ENCODE results near the gene KASH5.

KASH5 gene

DNA sequence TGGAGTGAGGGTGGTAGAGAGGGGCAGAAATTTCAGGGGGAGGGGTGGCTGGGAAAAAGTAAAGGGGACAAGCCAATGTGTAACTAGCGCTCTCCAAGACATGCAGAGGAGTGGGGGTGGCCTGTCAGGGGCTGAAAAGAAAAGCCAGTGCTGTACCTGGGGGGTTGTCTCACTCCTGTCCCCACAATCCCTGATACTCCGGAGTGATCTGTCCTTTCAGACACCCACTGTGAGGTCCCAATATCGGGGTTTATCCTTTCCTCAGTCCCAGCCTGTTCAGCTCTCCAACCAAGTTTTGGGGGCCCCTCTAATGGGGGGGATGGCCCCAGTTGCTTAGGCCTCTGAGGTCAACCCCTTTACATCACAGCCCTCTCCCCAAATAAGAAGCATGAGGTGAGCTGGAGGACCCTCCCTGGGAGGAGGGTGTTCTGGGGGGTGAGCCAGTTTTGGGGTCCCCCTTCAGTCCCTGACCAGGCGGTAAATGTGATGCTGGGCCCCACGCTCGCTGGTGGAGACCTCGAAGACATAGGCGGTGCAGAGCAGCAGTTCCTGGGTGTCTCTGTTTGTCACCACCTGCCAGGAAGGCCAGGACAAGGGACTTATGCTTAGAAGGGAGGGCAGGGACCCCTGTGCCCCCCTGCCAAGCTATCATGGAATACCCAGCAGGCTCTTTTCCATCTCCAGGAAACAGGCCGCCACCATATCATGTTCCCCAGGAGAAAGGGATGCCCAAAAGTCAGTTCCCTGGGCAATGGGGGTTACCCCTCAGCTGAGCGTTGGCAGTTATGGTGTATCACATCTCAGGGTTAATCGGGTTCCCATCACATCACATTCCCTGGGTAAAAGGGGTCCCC, 47.0 kb upstream of the KASH5 start:
- H2AK5ac ChIP-seq (ENCODE audit: low read length) = no peak overlapping the region
- no peak for DNase-seq
- peaks cover 9% of the 10 kb centered on the region for H3K9me3 ChIP-seq (ENCODE audit: insufficient read depth, low read depth, low read length)
- no peaks in the 10 kb centered on the region for H3K27me3 ChIP-seq (ENCODE audit: insufficient read depth, low read length)
- H3K14ac ChIP-seq (ENCODE audit: low read length) = no peak overlapping the region
- H3K23ac ChIP-seq (ENCODE audit: low read length) = no peak overlapping the region
- no CpG with 5 or more reads among the region's 11 CpGs for WGBS (ENCODE audit: extremely low coverage, insufficient coverage, insufficient read length)
- H4K12ac ChIP-seq (ENCODE audit: low read depth, low read length) = no peak overlapping the region
- H4K91ac ChIP-seq (ENCODE audit: low read depth, low read length) = no peak overlapping the region
- H3K9ac ChIP-seq (ENCODE audit: low read length) = no peak overlapping the region
- H3K4me2 ChIP-seq (ENCODE audit: low read length) = no peak overlapping the region
- no peak overlapping the region for H2BK120ac ChIP-seq (ENCODE audit: insufficient read depth, low read length, poor library complexity)
- H3K27ac ChIP-seq (ENCODE audit: low read depth, low read length) = no peak overlapping the region
- H2BK5ac ChIP-seq (ENCODE audit: low read depth, low read length, poor library complexity) = no peak overlapping the region
- H3K4ac ChIP-seq (ENCODE audit: low read depth, low read length) = no peak overlapping the region
- peaks cover 51 to 57% of the 10 kb centered on the region in 2 experiments for H3K36me3 ChIP-seq (ENCODE audit: control insufficient read depth in 1 of 2, insufficient read depth in 2 of 2, low read length in 2 of 2)
- no peak overlapping the region for H4K8ac ChIP-seq (ENCODE audit: low read depth, low read length)
- H3K79me1 ChIP-seq (ENCODE audit: low read length) = no peaks in the 10 kb centered on the region
- peaks cover 12 to 15% of the 10 kb centered on the region in 2 experiments for H3K4me1 ChIP-seq (ENCODE audit: control insufficient read depth in 1 of 2, insufficient read depth in 2 of 2, low read length in 2 of 2)
- no peaks in the 10 kb centered on the region for H3K79me2 ChIP-seq (ENCODE audit: control insufficient read depth, insufficient read depth, low read length, poor library complexity)
- no peak overlapping the region for H2BK12ac ChIP-seq (ENCODE audit: low read length)
- H3K18ac ChIP-seq (ENCODE audit: low read length) = no peak overlapping the region
- no peak overlapping the region for H2AFZ ChIP-seq (ENCODE audit: insufficient read depth, low read length, poor library complexity)
- H3K4me3 ChIP-seq (ENCODE audit: low read depth, low read length) = no peak overlapping the region

DNA sequence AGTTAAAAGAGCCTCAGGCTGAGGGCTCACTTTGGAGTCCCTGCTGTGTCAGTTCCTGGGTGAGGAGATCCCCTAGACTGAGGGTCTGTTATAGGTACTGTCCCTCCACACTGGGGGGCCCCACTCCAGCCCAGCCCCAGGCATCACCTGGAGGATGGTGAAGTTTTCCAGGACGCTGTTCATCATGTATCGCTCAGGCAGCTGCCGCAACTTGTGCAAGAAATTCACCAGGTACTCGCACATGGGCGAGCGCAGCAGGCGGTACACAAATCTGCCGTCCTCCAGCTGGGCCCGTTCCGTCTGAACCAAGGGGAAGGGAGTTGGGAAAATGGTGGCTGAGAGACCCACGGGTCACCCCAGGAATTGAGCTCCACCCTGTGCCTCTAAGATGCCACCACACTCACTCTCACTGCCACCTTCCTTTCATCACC, 45.7 kb upstream of the KASH5 start:
- no peak for DNase-seq
- H4K8ac ChIP-seq (ENCODE audit: low read depth, low read length) = no peak overlapping the region
- H3K9me3 ChIP-seq (ENCODE audit: insufficient read depth, low read depth, low read length) = peaks cover 10% of the 10 kb centered on the region
- H3K4me2 ChIP-seq (ENCODE audit: low read length) = no peak overlapping the region
- no peak overlapping the region for H3K27ac ChIP-seq (ENCODE audit: low read depth, low read length)
- H3K14ac ChIP-seq (ENCODE audit: low read length) = no peak overlapping the region
- peaks cover 59 to 69% of the 10 kb centered on the region in 2 experiments for H3K36me3 ChIP-seq (ENCODE audit: control insufficient read depth in 1 of 2, insufficient read depth in 2 of 2, low read length in 2 of 2)
- no peak overlapping the region for H2AFZ ChIP-seq (ENCODE audit: insufficient read depth, low read length, poor library complexity)
- H3K27me3 ChIP-seq (ENCODE audit: insufficient read depth, low read length) = no peaks in the 10 kb centered on the region
- H3K4me3 ChIP-seq (ENCODE audit: low read depth, low read length) = no peak overlapping the region
- no peaks in the 10 kb centered on the region for H3K79me2 ChIP-seq (ENCODE audit: control insufficient read depth, insufficient read depth, low read length, poor library complexity)
- WGBS (ENCODE audit: extremely low coverage, insufficient coverage, insufficient read length) = no CpG with 5 or more reads among the region's 11 CpGs
- no peak overlapping the region for H4K12ac ChIP-seq (ENCODE audit: low read depth, low read length)
- no peak overlapping the region for H2BK120ac ChIP-seq (ENCODE audit: insufficient read depth, low read length, poor library complexity)
- no peaks in the 10 kb centered on the region for H3K79me1 ChIP-seq (ENCODE audit: low read length)
- no peak overlapping the region for H3K18ac ChIP-seq (ENCODE audit: low read length)
- peaks cover 12 to 15% of the 10 kb centered on the region in 2 experiments for H3K4me1 ChIP-seq (ENCODE audit: control insufficient read depth in 1 of 2, insufficient read depth in 2 of 2, low read length in 2 of 2)
- H3K4ac ChIP-seq (ENCODE audit: low read depth, low read length) = no peak overlapping the region
- no peak overlapping the region for H2AK5ac ChIP-seq (ENCODE audit: low read length)
- no peak overlapping the region for H4K91ac ChIP-seq (ENCODE audit: low read depth, low read length)
- no peak overlapping the region for H3K23ac ChIP-seq (ENCODE audit: low read length)
- no peak overlapping the region for H2BK5ac ChIP-seq (ENCODE audit: low read depth, low read length, poor library complexity)
- no peak overlapping the region for H2BK12ac ChIP-seq (ENCODE audit: low read length)
- no peak overlapping the region for H3K9ac ChIP-seq (ENCODE audit: low read length)

DNA sequence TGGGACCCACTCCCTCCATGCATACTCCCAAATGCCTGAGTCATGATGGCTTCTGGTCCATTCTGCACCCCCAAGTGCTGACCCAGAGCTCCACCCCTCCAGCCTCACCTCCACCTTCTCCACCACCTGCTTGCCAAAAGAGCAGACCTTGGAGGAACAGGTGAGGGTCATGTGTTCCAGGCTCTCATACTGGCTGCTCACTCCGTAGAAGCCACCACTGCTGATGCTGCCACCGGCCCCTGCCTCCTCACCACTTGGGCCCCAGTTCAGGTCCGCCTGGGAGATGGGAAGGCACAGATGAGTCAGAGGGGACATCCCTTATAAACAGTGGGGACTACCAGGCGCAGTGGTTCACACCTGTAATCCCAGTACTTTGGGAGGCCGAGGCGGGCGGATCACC, 44.9 kb upstream of the KASH5 start:
- no peak overlapping the region for H3K9ac ChIP-seq (ENCODE audit: low read length)
- no peak overlapping the region for H3K4me2 ChIP-seq (ENCODE audit: low read length)
- no peak overlapping the region for H3K4me3 ChIP-seq (ENCODE audit: low read depth, low read length)
- H3K4me1 ChIP-seq (ENCODE audit: control insufficient read depth in 1 of 2, insufficient read depth in 2 of 2, low read length in 2 of 2) = peaks cover 12 to 15% of the 10 kb centered on the region in 2 experiments
- H2BK120ac ChIP-seq (ENCODE audit: insufficient read depth, low read length, poor library complexity) = no peak overlapping the region
- H2BK12ac ChIP-seq (ENCODE audit: low read length) = no peak overlapping the region
- H3K4ac ChIP-seq (ENCODE audit: low read depth, low read length) = no peak overlapping the region
- no peaks in the 10 kb centered on the region for H3K79me2 ChIP-seq (ENCODE audit: control insufficient read depth, insufficient read depth, low read length, poor library complexity)
- no peak overlapping the region for H3K23ac ChIP-seq (ENCODE audit: low read length)
- H3K18ac ChIP-seq (ENCODE audit: low read length) = no peak overlapping the region
- no CpG with 5 or more reads among the region's 7 CpGs for WGBS (ENCODE audit: extremely low coverage, insufficient coverage, insufficient read length)
- no peaks in the 10 kb centered on the region for H3K79me1 ChIP-seq (ENCODE audit: low read length)
- no peak overlapping the region for H4K91ac ChIP-seq (ENCODE audit: low read depth, low read length)
- H2BK5ac ChIP-seq (ENCODE audit: low read depth, low read length, poor library complexity) = no peak overlapping the region
- H2AFZ ChIP-seq (ENCODE audit: insufficient read depth, low read length, poor library complexity) = no peak overlapping the region
- DNase-seq = no peak
- H3K9me3 ChIP-seq (ENCODE audit: insufficient read depth, low read depth, low read length) = peaks cover 12% of the 10 kb centered on the region
- H2AK5ac ChIP-seq (ENCODE audit: low read length) = no peak overlapping the region
- no peak overlapping the region for H4K12ac ChIP-seq (ENCODE audit: low read depth, low read length)
- H3K27ac ChIP-seq (ENCODE audit: low read depth, low read length) = no peak overlapping the region
- peaks cover 65 to 77% of the 10 kb centered on the region in 2 experiments for H3K36me3 ChIP-seq (ENCODE audit: control insufficient read depth in 1 of 2, insufficient read depth in 2 of 2, low read length in 2 of 2)
- H4K8ac ChIP-seq (ENCODE audit: low read depth, low read length) = no peak overlapping the region
- H3K27me3 ChIP-seq (ENCODE audit: insufficient read depth, low read length) = no peaks in the 10 kb centered on the region
- H3K14ac ChIP-seq (ENCODE audit: low read length) = no peak overlapping the region

DNA sequence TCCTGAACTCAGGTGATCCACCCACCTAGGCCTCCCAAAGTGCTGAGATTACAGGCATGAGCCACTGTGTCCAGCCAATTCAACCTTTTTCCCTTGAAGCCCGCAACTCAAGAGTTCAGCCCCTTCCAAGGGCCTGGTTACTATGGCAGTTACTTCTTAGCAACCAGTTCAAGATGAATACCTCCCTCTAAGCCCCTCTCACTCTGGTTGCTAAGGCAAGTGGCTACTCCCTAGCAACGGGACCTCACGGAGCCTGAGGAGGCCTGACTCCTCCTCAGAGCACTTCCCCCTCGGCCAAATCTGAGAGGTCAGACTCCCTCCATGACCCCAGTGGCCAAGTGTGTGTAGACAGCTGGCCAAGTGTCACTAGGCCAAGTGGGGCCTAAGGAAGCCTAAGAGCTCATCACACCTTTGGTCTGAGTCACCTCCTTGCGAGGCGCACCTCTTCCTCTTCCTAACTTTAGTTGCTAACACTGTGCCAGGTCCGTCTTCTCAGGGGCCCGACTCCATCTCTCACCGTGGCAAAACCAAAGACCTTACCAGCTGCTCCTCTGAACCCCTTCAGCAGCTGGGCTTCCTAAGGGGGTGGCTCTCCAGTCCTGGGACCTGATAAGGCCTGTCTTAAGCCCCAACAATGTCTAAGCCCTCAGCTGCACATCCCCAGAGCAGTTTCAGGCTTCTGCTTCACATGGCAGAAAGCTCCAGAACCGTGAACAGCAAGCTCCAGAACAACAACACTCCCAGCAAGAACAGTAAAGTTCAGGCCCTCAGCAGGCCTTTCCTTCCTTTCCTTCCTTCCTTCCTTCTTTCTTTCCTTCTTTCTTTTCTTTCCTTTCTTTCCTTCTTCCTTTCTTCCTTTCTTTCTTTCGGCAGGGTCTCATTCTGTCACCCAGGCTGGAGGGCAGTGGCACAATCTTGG, 43.3 kb upstream of the KASH5 start:
- Histone ChIP-seq H2BK120ac (ENCODE audit: insufficient read depth, low read length, poor library complexity) (no peak overlapping the region), H3K79me2 (ENCODE audit: control insufficient read depth, insufficient read depth, low read length, poor library complexity) (no peaks in the 10 kb centered on the region), H3K4me1 (ENCODE audit: control insufficient read depth in 1 of 2, insufficient read depth in 2 of 2, low read length in 2 of 2) (peaks cover under 1 to 1% of the 10 kb centered on the region in 2 experiments), H3K36me3 (ENCODE audit: control insufficient read depth in 1 of 2, insufficient read depth in 2 of 2, low read length in 2 of 2) (peaks cover 73 to 88% of the 10 kb centered on the region in 2 experiments), H2AK5ac (ENCODE audit: low read length) (no peak overlapping the region), H3K27me3 (ENCODE audit: insufficient read depth, low read length) (no peaks in the 10 kb centered on the region), H3K27ac (ENCODE audit: low read depth, low read length) (no peak overlapping the region), H3K4me3 (ENCODE audit: low read depth, low read length) (no peak overlapping the region), H2BK12ac (ENCODE audit: low read length) (no peak overlapping the region), H3K14ac (ENCODE audit: low read length) (no peak overlapping the region), H4K8ac (ENCODE audit: low read depth, low read length) (no peak overlapping the region), H3K4me2 (ENCODE audit: low read length) (no peak overlapping the region), H3K9ac (ENCODE audit: low read length) (no peak overlapping the region), H3K9me3 (ENCODE audit: insufficient read depth, low read depth, low read length) (peaks cover 6% of the 10 kb centered on the region), H2BK5ac (ENCODE audit: low read depth, low read length, poor library complexity) (no peak overlapping the region), H2AFZ (ENCODE audit: insufficient read depth, low read length, poor library complexity) (no peak overlapping the region), H3K18ac (ENCODE audit: low read length) (no peak overlapping the region), H4K12ac (ENCODE audit: low read depth, low read length) (no peak overlapping the region), H3K4ac (ENCODE audit: low read depth, low read length) (no peak overlapping the region), H4K91ac (ENCODE audit: low read depth, low read length) (no peak overlapping the region), H3K23ac (ENCODE audit: low read length) (no peak overlapping the region), H3K79me1 (ENCODE audit: low read length) (no peaks in the 10 kb centered on the region)
- no CpG with 5 or more reads among the region's 11 CpGs for WGBS (ENCODE audit: extremely low coverage, insufficient coverage, insufficient read length)
- DNase-seq = no peak

Measured in trophoblast cell (in vitro differentiated cells and primary cell).